CD14-positive monocyte (primary cell): ENCODE measurements around the gene PTPRN2. TPM values are rescaled to one million over a fixed set of nuclear protein-coding genes. Genes with fewer than 3 reads are reported as not detected.

Experiments
- DNase-seq, 3 donors: peaks; one replicate each; pipeline ENCODE4 v3.0.0-alpha.2; 2011 to 2022
- H2AFZ ChIP-seq: 2 replicates; pipeline ENCODE4 v1.6.0; 2012; ENCODE audit warnings: mild to moderate bottlenecking, low read depth, low read length, inconsistent platforms; ENCODE audit not compliant: insufficient read depth, poor library complexity, severe bottlenecking
- H3K27ac ChIP-seq, 2 donors: 1 replicate in 1 of 2; 2 replicates in 1 of 2; pipeline ENCODE4 v1.5.1; 2012 to 2013; ENCODE audit warnings: low read length in 2 of 2, control low read depth in 1 of 2, inconsistent platforms in 1 of 2, low read depth in 1 of 2, mild to moderate bottlenecking in 1 of 2
- H3K27me3 ChIP-seq, 2 donors: one replicate each; pipeline versions ENCODE4 v1.6.0 to v1.6.1; 2011 to 2013; ENCODE audit warnings: low read length in 2 of 2; ENCODE audit not compliant: control insufficient read depth in 2 of 2, insufficient read depth in 2 of 2
- H3K36me3 ChIP-seq, 2 donors: replicated peaks in 1 of 2; 1 replicate in 1 of 2; 2 replicates in 1 of 2; pipeline versions ENCODE4 v1.5.1 to v1.6.1; 2012 to 2013; ENCODE audit warnings: low read length in 2 of 2, control low read depth in 1 of 2, inconsistent platforms in 1 of 2, mild to moderate bottlenecking in 1 of 2; ENCODE audit not compliant: insufficient read depth in 2 of 2, control insufficient read depth in 1 of 2
- H3K4me1 ChIP-seq, 2 donors: 1 replicate in 1 of 2; 2 replicates in 1 of 2; pipeline versions ENCODE4 v1.5.1 to v1.6.1; 2012 to 2013; ENCODE audit warnings: low read length in 2 of 2, control low read depth in 1 of 2, inconsistent platforms in 1 of 2, mild to moderate bottlenecking in 1 of 2, moderate library complexity in 1 of 2; ENCODE audit not compliant: insufficient read depth in 2 of 2, control insufficient read depth in 1 of 2
- H3K4me2 ChIP-seq: replicated peaks from 2 replicates; pipeline ENCODE3; 2012; ENCODE audit warnings: low read length, moderate library complexity, mild to moderate bottlenecking; ENCODE audit not compliant: poor library complexity, severe bottlenecking; ENCODE audit errors: extremely low read depth
- H3K4me3 ChIP-seq, 3 experiments: fragments of 200-600 bp in 1 of 3; sonication (generic) in 1 of 3; replicated peaks in 1 of 3; 1 replicate in 2 of 3; 2 replicates in 1 of 3; pipeline ENCODE4 v1.5.1; 2011 to 2013; ENCODE audit warnings: low read length in 3 of 3, mild to moderate bottlenecking in 3 of 3, control low read depth in 2 of 3, low read depth in 2 of 3, inconsistent platforms in 1 of 3, moderate library complexity in 1 of 3
- H3K79me2 ChIP-seq: 2 replicates; pipeline ENCODE4 v1.6.0; 2012; ENCODE audit warnings: mild to moderate bottlenecking, control low read depth, inconsistent platforms, low read length, moderate library complexity; ENCODE audit not compliant: insufficient read depth
- H3K9ac ChIP-seq: 2 replicates; pipeline ENCODE4 v1.6.0; 2017; ENCODE audit warnings: low read length, mild to moderate bottlenecking; ENCODE audit not compliant: insufficient read depth, poor library complexity, severe bottlenecking
- H3K9me3 ChIP-seq, 2 donors: replicated peaks in 1 of 2; 1 replicate in 1 of 2; 2 replicates in 1 of 2; pipeline versions ENCODE4 v1.5.1 to v1.6.1; 2012 to 2013; ENCODE audit warnings: low read length in 2 of 2, control low read depth in 1 of 2; ENCODE audit not compliant: control insufficient read depth in 1 of 2, insufficient read depth in 1 of 2
- H4K20me1 ChIP-seq: 2 replicates; pipeline ENCODE4 v1.6.0; 2012; ENCODE audit warnings: mild to moderate bottlenecking, low read length, control low read depth, moderate library complexity; ENCODE audit not compliant: insufficient read depth
- H3K27ac Mint-ChIP-seq, 7 donors: one replicate each; pipeline ENCODE4 v1.8.0; 2020; ENCODE audit warnings: mild to moderate bottlenecking in 7 of 7, mixed read lengths in 7 of 7, moderate library complexity in 6 of 7, inconsistent platforms in 2 of 7
- H3K27me3 Mint-ChIP-seq, 3 donors: one replicate each; pipeline ENCODE4 v1.8.0; 2021 to 2022; ENCODE audit warnings: low read depth in 3 of 3, mild to moderate bottlenecking in 3 of 3, mixed read lengths in 3 of 3, moderate library complexity in 3 of 3, inconsistent platforms in 1 of 3
- H3K36me3 Mint-ChIP-seq, 2 donors: one replicate each; pipeline ENCODE4 v1.8.0; 2020; ENCODE audit warnings: mixed read lengths in 2 of 2, inconsistent platforms in 1 of 2, mild to moderate bottlenecking in 1 of 2
- H3K4me1 Mint-ChIP-seq: one replicate; pipeline ENCODE4 v1.8.0; 2020; ENCODE audit warnings: mild to moderate bottlenecking, mixed read lengths
- H3K4me3 Mint-ChIP-seq, 2 donors: one replicate each; pipeline ENCODE4 v1.8.0; 2020; ENCODE audit warnings: mild to moderate bottlenecking in 2 of 2, mixed read lengths in 2 of 2, moderate library complexity in 1 of 2
- H3K9me3 Mint-ChIP-seq, 7 donors: one replicate each; pipeline ENCODE4 v1.8.0; 2020 to 2022; ENCODE audit warnings: mixed read lengths in 7 of 7, mild to moderate bottlenecking in 6 of 7, moderate library complexity in 6 of 7, inconsistent platforms in 2 of 7
- CTCF ChIP-seq: fragments of 200-600 bp; IDR thresholded peaks from one replicate; pipeline ENCODE4 v1.8.0; 2022; ENCODE audit warnings: antibody characterized with exemption, mild to moderate bottlenecking
- WGBS: methylation state at CpG from one replicate; pipeline ENCODE4 v1.1.5; 2013; ENCODE audit warnings: missing lambda C conversion rate; ENCODE audit not compliant: insufficient coverage; 5-methylcytosine and 5-hydroxymethylcytosine counted together
- intact Hi-C, 2 donors: fragments of 100-400 bp; cut with micrococcal nuclease; formaldehyde crosslinking; loops; one replicate each; pipeline versions ENCODE4 v1.15.0 to v1.15.1; 2023
- polyA plus RNA-seq, 3 donors: library from polyadenylated mRNA; depleted of rRNA in 1 of 3; unstranded in 2 of 3; stranded (reverse) in 1 of 3; fragments of 300-500 nt in 2 of 3; fragments of >200 nt in 1 of 3; fragmentation: Illumina TruSeq in 2 of 3; gene quantifications; 1 replicate in 2 of 3; 2 replicates in 1 of 3; pipeline ENCODE4 v1.2.3, GENCODE V29; 2012 to 2021

PTPRN2 gene
- polyA plus RNA-seq, 3 donors = 0.25 to 1.4 (median 0.97) TPM

GRCh38 chr7:158286210-158286609, 301.4 kb downstream of the PTPRN2 start:
- Mint-ChIP-seq H3K27ac (no peak overlapping the region), H3K36me3 (no peaks in the 10 kb centered on the region), H3K4me1 (no peaks in the 10 kb centered on the region), H3K27me3 (peaks cover 0 to 1% (median 1%) of the 10 kb centered on the region in 3 donors), H3K9me3 (peaks cover 17 to 38% (median 28%) of the 10 kb centered on the region in 7 donors), H3K4me3 (no peak overlapping the region)
- H3K4me2 ChIP-seq = no peak overlapping the region
- no peak overlapping the region for H3K4me3 ChIP-seq
- no peak for TF ChIP-seq CTCF
- H3K9ac ChIP-seq = no peak overlapping the region
- H3K27me3 ChIP-seq = no peaks in the 10 kb centered on the region
- no peak for DNase-seq
- H3K79me2 ChIP-seq = no peaks in the 10 kb centered on the region
- H3K9me3 ChIP-seq = peaks cover 20 to 30% of the 10 kb centered on the region in 2 donors
- no peaks in the 10 kb centered on the region for H3K36me3 ChIP-seq
- no peak overlapping the region for H3K27ac ChIP-seq
- intact Hi-C loops = no loop called here
- H3K4me1 ChIP-seq = no peaks in the 10 kb centered on the region
- H4K20me1 ChIP-seq = no peaks in the 10 kb centered on the region
- no CpG with 5 or more reads among the region's 2 CpGs for WGBS
- no peak overlapping the region for H2AFZ ChIP-seq

- H3K27ac Mint-ChIP-seq = no peak overlapping the region
- Histone ChIP-seq H3K9ac (no peak overlapping the region), H3K36me3 (no peaks in the 10 kb centered on the region), H3K4me3 (no peak overlapping the region), H3K27me3 (no peaks in the 10 kb centered on the region), H3K9me3 (peaks cover 14 to 27% of the 10 kb centered on the region in 2 donors), H3K79me2 (no peaks in the 10 kb centered on the region), H3K4me1 (no peaks in the 10 kb centered on the region), H2AFZ (no peak overlapping the region), H4K20me1 (no peaks in the 10 kb centered on the region), H3K4me2 (no peak overlapping the region), H3K27ac (no peak overlapping the region)
- no peak overlapping the region for H3K4me3 Mint-ChIP-seq
- DNase-seq = no peak
- intact Hi-C loops = no loop called here
- H3K27me3 Mint-ChIP-seq = peaks cover 0 to 1% (median 1%) of the 10 kb centered on the region in 3 donors
- no peaks in the 10 kb centered on the region for H3K4me1 Mint-ChIP-seq
- 93% methylated on average over 8 of the region's 9 CpGs for WGBS
- H3K9me3 Mint-ChIP-seq = peaks cover 15 to 37% (median 23%) of the 10 kb centered on the region in 7 donors
- H3K36me3 Mint-ChIP-seq = no peaks in the 10 kb centered on the region
- no peak for TF ChIP-seq CTCF
Observed at GRCh38 chr7:158285383-158285770, 302.2 kb downstream of the PTPRN2 start.
